Hepatocyte (in vitro differentiated cells): ENCODE results near the gene BLVRB.
"Not testable (repeated sequence)": the region's sequence is repeated elsewhere in the genome, so short reads cannot be mapped to it uniquely, and the experiment has no call there.

Source experiments
- EZH2 ChIP-seq: fragments of 200-600 bp; sonication (generic); IDR thresholded peaks from 2 replicates; pipeline ENCODE4 v1.6.1; 2016; ENCODE audit warnings: antibody characterized with exemption, mild to moderate bottlenecking, borderline replicate concordance
- TF ChIP-seq, protein P1 (sequence below): fragments of 200-600 bp; sonication (generic); IDR thresholded peaks from 2 replicates; pipeline ENCODE4 v1.5.1; 2016; ENCODE audit warnings: antibody characterized with exemption, mild to moderate bottlenecking; ENCODE audit not compliant: poor library complexity

- TF ChIP-seq, protein P1, sequence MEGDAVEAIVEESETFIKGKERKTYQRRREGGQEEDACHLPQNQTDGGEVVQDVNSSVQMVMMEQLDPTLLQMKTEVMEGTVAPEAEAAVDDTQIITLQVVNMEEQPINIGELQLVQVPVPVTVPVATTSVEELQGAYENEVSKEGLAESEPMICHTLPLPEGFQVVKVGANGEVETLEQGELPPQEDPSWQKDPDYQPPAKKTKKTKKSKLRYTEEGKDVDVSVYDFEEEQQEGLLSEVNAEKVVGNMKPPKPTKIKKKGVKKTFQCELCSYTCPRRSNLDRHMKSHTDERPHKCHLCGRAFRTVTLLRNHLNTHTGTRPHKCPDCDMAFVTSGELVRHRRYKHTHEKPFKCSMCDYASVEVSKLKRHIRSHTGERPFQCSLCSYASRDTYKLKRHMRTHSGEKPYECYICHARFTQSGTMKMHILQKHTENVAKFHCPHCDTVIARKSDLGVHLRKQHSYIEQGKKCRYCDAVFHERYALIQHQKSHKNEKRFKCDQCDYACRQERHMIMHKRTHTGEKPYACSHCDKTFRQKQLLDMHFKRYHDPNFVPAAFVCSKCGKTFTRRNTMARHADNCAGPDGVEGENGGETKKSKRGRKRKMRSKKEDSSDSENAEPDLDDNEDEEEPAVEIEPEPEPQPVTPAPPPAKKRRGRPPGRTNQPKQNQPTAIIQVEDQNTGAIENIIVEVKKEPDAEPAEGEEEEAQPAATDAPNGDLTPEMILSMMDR: not testable (repeated sequence)
- not testable (repeated sequence) for TF ChIP-seq EZH2
Measured at GRCh38 chr19:40432760-40433159, 32.8 kb downstream of the BLVRB start.
